UCSD-AML1 (cell line): ENCODE measurements around the gene KCNK7.

Experiments
- DNase-seq: peaks from one replicate; lab custom pipeline; 2025; ENCODE audit not compliant: unreplicated experiment; lab: John Stamatoyannopoulos, UW

The KCNK7 gene

GRCh38 chr11:65558930-65559509, 36.6 kb downstream of the KCNK7 start:
- no peak for DNase-seq

GRCh38 chr11:65558002-65558929, 37.3 kb downstream of the KCNK7 start, which contains the start of gene LTBP3:
Gene LTBP3 (minus strand): TSS chr11:65558359. CDS start chr11:65557959, 400 bp downstream.
- no peak for DNase-seq

DNA sequence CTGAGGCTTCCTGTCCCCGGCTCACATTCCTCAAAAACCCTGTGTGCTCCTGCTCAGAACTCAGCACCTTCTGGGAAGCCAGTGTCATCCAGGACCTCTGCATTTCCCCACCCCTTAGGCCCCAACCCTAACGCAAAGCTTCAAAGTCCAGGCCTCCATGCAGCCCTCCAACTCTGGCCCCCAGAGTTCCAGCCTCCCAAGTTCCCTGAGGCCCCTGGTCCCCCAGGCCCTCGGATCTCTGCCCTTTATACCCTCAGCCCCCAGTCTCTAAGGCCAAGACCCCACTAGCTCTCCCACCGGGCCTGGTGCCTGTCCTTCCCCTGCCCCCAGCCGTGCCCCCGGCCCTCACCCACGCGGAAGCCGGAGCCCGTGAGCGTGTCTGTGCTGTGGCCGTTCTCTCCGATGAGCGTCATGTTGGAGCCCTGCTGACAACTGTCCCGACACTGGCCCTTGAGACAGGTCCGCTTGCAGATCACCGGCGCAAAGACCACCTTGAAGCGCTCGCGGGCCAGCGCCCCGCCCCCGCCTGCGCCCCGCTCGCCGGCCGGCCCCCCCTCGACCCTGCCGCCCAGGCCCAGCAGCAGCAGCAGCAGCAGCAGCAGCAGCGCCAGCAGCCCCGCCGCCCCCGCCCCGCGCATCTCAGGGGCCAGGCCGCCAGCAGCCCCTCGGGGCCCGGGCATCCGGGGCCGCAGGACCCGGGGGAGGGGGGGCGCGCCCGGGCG, 38.2 kb downstream of the KCNK7 start:
- DNase-seq = no peak

DNA sequence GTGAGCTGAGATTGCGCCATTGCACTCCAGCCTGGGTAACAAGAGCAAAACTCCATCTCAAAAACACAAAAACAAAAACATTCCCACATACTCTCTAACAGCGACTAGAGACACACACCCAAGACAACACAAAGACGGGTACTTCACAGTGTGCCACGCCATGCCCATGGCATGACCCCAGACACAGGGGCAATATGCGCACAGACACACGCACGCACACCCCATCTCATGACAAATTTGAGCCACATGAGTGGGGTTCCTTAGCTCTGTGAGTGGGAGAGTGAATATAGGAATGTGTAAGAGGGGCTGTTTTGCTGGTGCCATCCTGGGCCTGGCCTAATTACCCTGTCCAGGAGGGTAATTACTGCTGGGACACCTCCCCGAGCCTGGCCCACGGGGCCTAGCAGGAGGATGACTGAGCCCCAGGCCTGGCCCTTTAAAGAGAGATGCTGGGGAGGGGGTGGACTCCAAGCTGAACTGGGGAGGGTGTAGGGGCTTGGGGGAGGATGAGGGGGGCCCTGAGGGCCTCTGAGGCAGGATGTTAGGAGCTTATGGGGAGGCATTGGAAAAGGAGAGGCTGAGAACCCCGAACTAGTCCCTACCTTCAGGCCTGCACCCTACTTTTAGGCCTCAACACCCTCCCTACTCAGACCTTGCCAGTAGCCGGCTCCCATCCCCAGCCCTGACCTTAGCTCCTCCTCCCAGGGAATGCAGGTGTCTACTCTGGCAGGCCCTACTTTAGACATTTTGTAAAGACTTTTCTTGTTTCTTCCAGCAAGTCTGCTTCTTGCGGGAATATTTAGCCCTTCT, 38.9 kb downstream of the KCNK7 start:
- DNase-seq = no peak

GRCh38 chr11:65555693-65556231, 39.8 kb downstream of the KCNK7 start:
- peak; percentile 58 for DNase-seq

- no peak for DNase-seq
Observed at GRCh38 chr11:65554842-65555430, 40.7 kb downstream of the KCNK7 start.

- DNase-seq = no peak
Observed at GRCh38 chr11:65554057-65554818, 41.4 kb downstream of the KCNK7 start.

- peak; percentile 75 for DNase-seq
Observed at GRCh38 chr11:65553301-65554001, 42.1 kb downstream of the KCNK7 start.

GRCh38 chr11:65552388-65552951, 43.1 kb downstream of the KCNK7 start:
- DNase-seq = no peak

GRCh38 chr11:65551572-65552387, 43.8 kb downstream of the KCNK7 start:
- DNase-seq = peak; percentile 67

- no peak for DNase-seq
Observed at GRCh38 chr11:65549096-65549495, 46.5 kb downstream of the KCNK7 start.

DNA sequence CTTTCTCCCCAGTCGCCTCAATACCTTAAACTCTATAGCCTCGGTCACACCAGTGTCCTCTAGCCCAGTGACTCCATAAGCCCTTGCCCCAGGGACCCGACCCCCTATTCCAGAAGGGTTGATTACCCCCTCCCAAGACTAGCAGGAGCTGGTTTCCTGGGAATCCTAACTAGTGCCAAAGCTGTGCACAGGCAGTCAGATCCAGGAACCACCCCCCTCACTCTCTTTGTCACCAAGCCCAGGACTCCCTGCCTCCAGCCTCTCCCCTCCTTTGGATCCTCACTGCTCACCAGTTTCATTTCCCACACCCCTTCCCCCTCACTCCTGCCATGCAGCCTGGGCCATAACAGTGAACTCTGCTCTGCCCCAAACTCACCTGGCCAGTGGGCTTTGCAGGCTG, 47.2 kb downstream of the KCNK7 start:
- DNase-seq = no peak

DNA sequence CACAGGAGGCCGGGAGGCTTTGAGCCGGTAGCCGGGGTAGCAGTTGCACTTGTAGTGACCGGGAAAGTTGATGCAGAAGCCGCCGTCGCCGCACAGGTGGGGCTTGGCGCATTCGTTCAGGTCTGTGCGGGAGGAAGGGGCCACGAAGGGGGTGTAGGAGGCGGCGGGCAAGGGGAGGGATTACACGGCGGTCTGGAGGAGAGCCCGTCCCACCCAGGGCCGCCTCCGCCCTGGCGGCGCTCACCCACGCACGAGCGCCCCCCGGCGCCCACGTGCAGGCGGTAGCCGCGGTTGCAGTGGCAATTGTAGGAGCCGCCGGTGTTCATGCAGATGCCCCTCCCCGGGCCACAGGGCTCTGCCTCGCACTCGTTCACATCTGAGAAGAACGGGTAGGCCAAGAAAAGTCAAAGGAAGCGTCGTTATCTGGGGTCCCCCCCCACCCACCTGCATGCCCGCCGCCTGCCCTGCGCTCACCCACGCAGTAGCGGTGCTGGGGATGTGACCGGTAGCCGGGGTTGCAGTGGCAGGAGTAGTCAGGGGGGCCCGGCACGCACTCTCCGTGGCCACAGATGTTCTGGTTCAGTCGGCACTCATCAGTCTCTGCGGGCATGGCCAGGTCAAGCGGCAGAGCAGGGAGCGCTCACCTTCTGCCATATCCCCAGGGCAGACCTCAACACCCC, 48.0 kb downstream of the KCNK7 start:
- DNase-seq = no peak

GRCh38 chr11:65546217-65546958, 49.2 kb downstream of the KCNK7 start:
- peak; percentile 87 for DNase-seq

- DNase-seq = no peak
Observed at GRCh38 chr11:65545853-65546216, 49.8 kb downstream of the KCNK7 start.
